SK-N-SH treated with all-trans-retinoic acid at 6 μM for 48 hours (cell line): Measurements from ENCODE around the gene ASB10.

ENCODE experiments used
- ATAC-seq: fragments of 200-7000 bp; cut with Tn5 transposase; 3 replicates; pipeline ENCODE4 v1.9.1; 2020; ENCODE audit warnings: mild to moderate bottlenecking, moderate library complexity
- ARNTL ChIP-seq: fragments of 450-650 bp; formaldehyde crosslinking; IDR thresholded peaks from 2 replicates; pipeline ENCODE4 v1.5.0; 2020; ENCODE audit warnings: low read depth, mild to moderate bottlenecking, moderate library complexity, borderline replicate concordance
- BACH2 ChIP-seq: fragments of 250-450 bp; sonication (Bioruptor Pico); IDR thresholded peaks from 2 replicates; pipeline ENCODE4 v1.9.0; 2021; ENCODE audit warnings: mild to moderate bottlenecking, borderline replicate concordance
- CSDC2 ChIP-seq: fragments of 250-450 bp; sonication (Bioruptor Pico); IDR thresholded peaks from 2 replicates; pipeline ENCODE4 v1.5.0; 2020; ENCODE audit warnings: mild to moderate bottlenecking, moderate library complexity
- ESRRG ChIP-seq: fragments of 250-450 bp; sonication (Bioruptor Pico); IDR thresholded peaks from 2 replicates; pipeline ENCODE4 v1.6.1; 2021; ENCODE audit warnings: mild to moderate bottlenecking
- GLIS3 ChIP-seq: fragments of 250-450 bp; sonication (Bioruptor Pico); IDR thresholded peaks from 2 replicates; pipeline ENCODE4 v1.5.0; 2020; ENCODE audit warnings: mild to moderate bottlenecking, moderate library complexity
- ISL1 ChIP-seq: fragments of 250-450 bp; sonication (Bioruptor Pico); IDR thresholded peaks from 2 replicates; pipeline ENCODE4 v2.1.2; 2022; ENCODE audit warnings: mild to moderate bottlenecking, moderate library complexity
- PATZ1 ChIP-seq: fragments of 250-450 bp; sonication (Bioruptor Pico); IDR thresholded peaks from 2 replicates; pipeline ENCODE4 v1.8.0; 2020; ENCODE audit warnings: mild to moderate bottlenecking, moderate library complexity, borderline replicate concordance
- PPARA ChIP-seq: fragments of 250-450 bp; sonication (Bioruptor Pico); IDR thresholded peaks from 2 replicates; pipeline ENCODE4 v1.5.0; 2020; ENCODE audit warnings: mild to moderate bottlenecking, borderline replicate concordance
- SNAI2 ChIP-seq: fragments of 250-450 bp; sonication (Bioruptor Pico); IDR thresholded peaks from 2 replicates; pipeline ENCODE4 v1.5.0; 2020; ENCODE audit warnings: mild to moderate bottlenecking, moderate library complexity
- TCF4 ChIP-seq: fragments of 250-450 bp; sonication (Bioruptor Pico); IDR thresholded peaks from 2 replicates; pipeline ENCODE4 v1.8.0; 2021; ENCODE audit warnings: mild to moderate bottlenecking, moderate library complexity, borderline replicate concordance
- TOX ChIP-seq: fragments of 250-450 bp; sonication (Bioruptor Pico); IDR thresholded peaks from 2 replicates; pipeline ENCODE4 v1.8.0; 2021; ENCODE audit warnings: mild to moderate bottlenecking, moderate library complexity, borderline replicate concordance
- TSHZ2 ChIP-seq: fragments of 250-450 bp; sonication (Bioruptor Pico); IDR thresholded peaks from 2 replicates; pipeline ENCODE4 v1.5.0; 2020; ENCODE audit warnings: mild to moderate bottlenecking, moderate library complexity
- ZFP3 ChIP-seq: fragments of 250-450 bp; sonication (Bioruptor Pico); IDR thresholded peaks from 2 replicates; pipeline ENCODE4 v1.5.0; 2020; ENCODE audit warnings: mild to moderate bottlenecking, moderate library complexity
- ZFP30 ChIP-seq: fragments of 450-650 bp; formaldehyde crosslinking; IDR thresholded peaks from 2 replicates; pipeline ENCODE4 v1.5.0; 2022; ENCODE audit warnings: mild to moderate bottlenecking, moderate library complexity
- ZNF565 ChIP-seq: fragments of 450-650 bp; formaldehyde crosslinking; conservative IDR thresholded peaks from 2 replicates; pipeline ENCODE4 v1.5.0; 2020; ENCODE audit warnings: low read depth, mild to moderate bottlenecking, moderate library complexity
- ZNF70 ChIP-seq: fragments of 450-650 bp; formaldehyde crosslinking; IDR thresholded peaks from 2 replicates; pipeline ENCODE4 v1.5.0; 2020; ENCODE audit warnings: mild to moderate bottlenecking, moderate library complexity
- TF ChIP-seq, protein P1 (sequence below): fragments of 250-450 bp; sonication (Bioruptor Pico); IDR thresholded peaks from 2 replicates; pipeline ENCODE4 v1.8.0; 2021; ENCODE audit warnings: low read depth, mild to moderate bottlenecking, moderate library complexity, borderline replicate concordance

The ASB10 gene

GRCh38 chr7:151139791-151140190 lies 47.3 kb downstream of the ASB10 start:
- TF ChIP-seq ZFP30 (CRISPR knock-in tag) (no peak), TCF4 (CRISPR knock-in tag) (no peak)
- no peak for ATAC-seq

DNA sequence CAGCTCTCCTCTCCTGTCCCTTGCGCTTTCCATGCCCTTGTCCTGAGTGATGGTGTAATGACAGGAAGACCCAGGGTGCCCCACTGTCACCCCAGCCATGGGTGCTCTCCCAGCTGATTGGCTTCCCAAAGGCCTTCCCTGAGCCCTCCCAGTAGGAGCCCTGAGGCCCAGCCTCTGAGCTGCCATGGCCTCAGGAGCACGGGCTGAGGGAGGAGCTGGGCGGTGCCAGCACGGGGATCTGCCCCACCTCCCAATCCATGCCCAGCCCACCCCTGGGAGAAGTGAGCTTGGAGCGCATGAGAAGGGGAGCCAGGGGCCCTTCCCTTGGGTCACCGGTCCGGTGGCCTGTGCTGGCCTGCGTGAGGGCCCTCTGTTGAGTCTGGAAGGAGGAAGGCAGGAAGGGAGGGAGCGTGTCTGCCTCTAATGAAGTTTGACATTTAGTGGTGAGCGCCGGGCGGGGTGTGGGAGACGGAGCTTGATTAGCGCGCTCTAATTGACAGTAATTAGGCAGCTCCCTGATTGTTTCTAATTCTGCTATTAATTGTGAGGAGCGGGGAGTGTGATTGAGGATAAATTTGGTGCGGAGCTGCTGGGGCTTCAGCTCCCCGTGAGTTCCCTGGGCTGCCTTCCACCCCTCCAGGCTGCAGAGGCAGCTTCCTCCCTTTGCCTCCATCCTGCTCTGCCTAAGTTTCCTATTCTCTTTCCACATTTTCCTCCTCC lies 47.8 kb downstream of the ASB10 start:
- TF ChIP-seq CSDC2 (CRISPR knock-in tag) (no peak), ZNF565 (no peak), TSHZ2 (CRISPR knock-in tag) (no peak), ESRRG (CRISPR knock-in tag) (no peak), BACH2 (no peak), PPARA (CRISPR knock-in tag) (no peak), ZNF70 (CRISPR knock-in tag) (no peak), SNAI2 (CRISPR knock-in tag) (no peak), PATZ1 (CRISPR knock-in tag) (no peak), TOX (no peak), GLIS3 (no peak)
- TF ChIP-seq, protein P1, sequence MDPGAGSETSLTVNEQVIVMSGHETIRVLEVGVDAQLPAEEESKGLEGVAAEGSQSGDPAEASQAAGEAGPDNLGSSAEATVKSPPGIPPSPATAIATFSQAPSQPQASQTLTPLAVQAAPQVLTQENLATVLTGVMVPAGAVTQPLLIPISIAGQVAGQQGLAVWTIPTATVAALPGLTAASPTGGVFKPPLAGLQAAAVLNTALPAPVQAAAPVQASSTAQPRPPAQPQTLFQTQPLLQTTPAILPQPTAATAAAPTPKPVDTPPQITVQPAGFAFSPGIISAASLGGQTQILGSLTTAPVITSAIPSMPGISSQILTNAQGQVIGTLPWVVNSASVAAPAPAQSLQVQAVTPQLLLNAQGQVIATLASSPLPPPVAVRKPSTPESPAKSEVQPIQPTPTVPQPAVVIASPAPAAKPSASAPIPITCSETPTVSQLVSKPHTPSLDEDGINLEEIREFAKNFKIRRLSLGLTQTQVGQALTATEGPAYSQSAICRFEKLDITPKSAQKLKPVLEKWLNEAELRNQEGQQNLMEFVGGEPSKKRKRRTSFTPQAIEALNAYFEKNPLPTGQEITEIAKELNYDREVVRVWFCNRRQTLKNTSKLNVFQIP (CRISPR knock-in tag) = no peak
- peak; percentile 14; the same call in 1 of the 3 replicates for ATAC-seq

DNA sequence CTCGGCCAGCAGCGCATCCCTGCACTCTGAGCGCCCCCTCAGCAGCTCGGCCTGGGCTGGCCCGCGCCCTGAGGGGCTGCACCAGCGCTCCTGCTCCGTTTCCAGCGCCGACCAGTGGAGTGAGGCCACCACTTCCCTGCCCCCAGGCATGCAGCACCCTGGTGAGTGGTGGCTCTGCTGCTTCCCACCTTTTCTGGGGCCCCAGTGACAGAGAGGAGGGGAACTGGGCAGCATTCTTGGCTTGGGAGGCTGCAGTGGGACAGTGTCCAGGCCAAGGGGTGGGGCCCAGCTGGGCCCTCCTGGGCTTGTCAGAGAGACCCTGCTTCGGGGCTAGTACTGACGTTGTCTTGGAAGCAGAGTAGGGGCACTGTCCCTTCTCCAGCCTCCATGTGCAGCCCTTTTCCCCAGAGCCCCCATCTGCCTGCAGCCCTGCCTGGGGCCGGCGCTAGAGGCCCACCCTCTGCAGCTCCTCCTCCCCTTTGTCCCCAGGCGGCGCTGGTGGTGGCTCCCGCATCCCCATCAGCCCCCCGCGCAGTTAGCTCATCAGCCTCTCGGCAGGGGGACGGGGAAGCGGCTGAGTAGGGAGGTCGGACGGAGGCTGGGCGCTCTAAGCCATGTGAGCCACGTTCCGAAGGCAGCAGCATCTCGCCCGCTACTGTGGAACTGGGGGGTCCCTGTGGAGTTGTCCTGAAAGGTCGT lies 48.7 kb downstream of the ASB10 start:
- no peak for ATAC-seq
- TF ChIP-seq GLIS3 (no peak), ZNF565 (no peak), ZFP3 (CRISPR knock-in tag) (no peak), ARNTL (CRISPR knock-in tag) (no peak), ESRRG (CRISPR knock-in tag) (no peak), PATZ1 (CRISPR knock-in tag) (no peak), ZNF70 (CRISPR knock-in tag) (no peak), ISL1 (CRISPR knock-in tag) (no peak)
- TF ChIP-seq, protein P1 (CRISPR knock-in tag) = no peak

- no peak for ATAC-seq
- TF ChIP-seq ISL1 (CRISPR knock-in tag) (no peak), PPARA (CRISPR knock-in tag) (no peak), ESRRG (CRISPR knock-in tag) (no peak), ZFP30 (CRISPR knock-in tag) (no peak), GLIS3 (no peak), TSHZ2 (CRISPR knock-in tag) (no peak)
- TF ChIP-seq, protein P1 (CRISPR knock-in tag) = no peak
Observed at GRCh38 chr7:151137791-151138152, 49.3 kb downstream of the ASB10 start.
